ENCODE data around the gene ZSCAN31.
"Not testable (repeated sequence)": the region's sequence is repeated elsewhere in the genome, so short reads cannot be mapped to it uniquely, and the experiment has no call there.

The ZSCAN31 gene

GRCh38 chr6:28326371-28326948, 9.5 kb downstream of the ZSCAN31 start:
- TF ChIP-seq ELF4 (IDR thresholded peaks at IDR 0.05) (no peak), L3MBTL2 (conservative IDR thresholded peaks at IDR 0.05) (no peak), PKNOX1 (IDR thresholded peaks at IDR 0.05) (no peak), FOXA1 (IDR thresholded peaks at IDR 0.05) (no peak), LEF1 (IDR thresholded peaks at IDR 0.05; ENCODE audit: borderline replicate concordance) (no peak), NFRKB (IDR thresholded peaks at IDR 0.05) (no peak), TARDBP (IDR thresholded peaks at IDR 0.05) (no peak), SP1 (IDR thresholded peaks at IDR 0.05) (no peak), HDGF (IDR thresholded peaks at IDR 0.05; ENCODE audit: borderline replicate concordance) (no peak), FOXM1 (IDR thresholded peaks at IDR 0.05; ENCODE audit: borderline replicate concordance) (no peak), BHLHE40 (IDR thresholded peaks at IDR 0.05; ENCODE audit: borderline replicate concordance) (no peak), ZNF384 (IDR thresholded peaks at IDR 0.05) (no peak), CTBP1 (IDR thresholded peaks at IDR 0.05; ENCODE audit: borderline replicate concordance) (no peak), FOXK2 (IDR thresholded peaks at IDR 0.05) (no peak), SUZ12 (IDR thresholded peaks at IDR 0.05) (no peak)
- CTCF ChIA-PET = no interaction called here
- DNase-seq (ENCODE audit: extremely low spot score) = no peak
- POLR2A ChIA-PET = no interaction called here

GRCh38 chr6:28323813-28324424, 12.0 kb downstream of the ZSCAN31 start:
- POLR2A ChIA-PET = interaction anchor here (1.3 kb wide), 1 partner anchor 12 kb away, joined by 4 read pairs; the partner anchor contains the start of gene ZSCAN31
- CTCF ChIA-PET = no interaction called here
- DNase-seq (ENCODE audit: extremely low spot score) = no peak
- TF ChIP-seq FOXA1 (IDR thresholded peaks at IDR 0.05) (no peak), SP1 (IDR thresholded peaks at IDR 0.05) (no peak), HDGF (IDR thresholded peaks at IDR 0.05; ENCODE audit: borderline replicate concordance) (no peak), FOXM1 (IDR thresholded peaks at IDR 0.05; ENCODE audit: borderline replicate concordance) (no peak), L3MBTL2 (conservative IDR thresholded peaks at IDR 0.05) (no peak), LEF1 (IDR thresholded peaks at IDR 0.05; ENCODE audit: borderline replicate concordance) (no peak), TARDBP (IDR thresholded peaks at IDR 0.05) (no peak), NFRKB (IDR thresholded peaks at IDR 0.05) (no peak), ARNT (IDR thresholded peaks at IDR 0.05) (no peak)

- TF ChIP-seq ELF4 (IDR thresholded peaks at IDR 0.05) (no peak), FOXM1 (IDR thresholded peaks at IDR 0.05; ENCODE audit: borderline replicate concordance) (no peak), NFRKB (IDR thresholded peaks at IDR 0.05) (no peak), SUZ12 (IDR thresholded peaks at IDR 0.05) (no peak), SP1 (IDR thresholded peaks at IDR 0.05) (no peak), HDGF (IDR thresholded peaks at IDR 0.05; ENCODE audit: borderline replicate concordance) (no peak), LEF1 (IDR thresholded peaks at IDR 0.05; ENCODE audit: borderline replicate concordance) (no peak), PKNOX1 (IDR thresholded peaks at IDR 0.05) (no peak), FOXA1 (IDR thresholded peaks at IDR 0.05) (no peak), ARNT (IDR thresholded peaks at IDR 0.05) (no peak), TARDBP (IDR thresholded peaks at IDR 0.05) (no peak), L3MBTL2 (conservative IDR thresholded peaks at IDR 0.05) (no peak), BHLHE40 (IDR thresholded peaks at IDR 0.05; ENCODE audit: borderline replicate concordance) (no peak), CTBP1 (IDR thresholded peaks at IDR 0.05; ENCODE audit: borderline replicate concordance) (no peak), ZNF384 (IDR thresholded peaks at IDR 0.05) (no peak), FOXK2 (IDR thresholded peaks at IDR 0.05) (no peak)
- DNase-seq (ENCODE audit: extremely low spot score) = no peak
- CTCF ChIA-PET = no interaction called here
- POLR2A ChIA-PET = no interaction called here
Observed at GRCh38 chr6:28322661-28323060, 13.3 kb downstream of the ZSCAN31 start.

GRCh38 chr6:28317866-28318265, 18.1 kb downstream of the ZSCAN31 start:
- CTCF ChIA-PET; DNase-seq (ENCODE audit: extremely low spot score): not testable (repeated sequence)
- POLR2A ChIA-PET = interaction anchor here (0.8 kb wide), 1 partner anchor 19 kb away, joined by 3 read pairs; the partner anchor contains the start of gene ZSCAN31

GRCh38 chr6:28315628-28316027, 20.3 kb downstream of the ZSCAN31 start:
- no peak for TF ChIP-seq FOXM1 (IDR thresholded peaks at IDR 0.05; ENCODE audit: borderline replicate concordance)
- no peak for TF ChIP-seq FOXA1 (IDR thresholded peaks at IDR 0.05)
- TF ChIP-seq FOXK2 (IDR thresholded peaks at IDR 0.05) = no peak
- no peak for TF ChIP-seq SP1 (IDR thresholded peaks at IDR 0.05)
- TF ChIP-seq PKNOX1 (IDR thresholded peaks at IDR 0.05) = no peak
- CTCF ChIA-PET = no interaction called here
- no peak for DNase-seq (ENCODE audit: extremely low spot score)
- POLR2A ChIA-PET = no interaction called here

GRCh38 chr6:28312939-28313338, 23.0 kb downstream of the ZSCAN31 start:
- DNase-seq (ENCODE audit: extremely low spot score) = no peak
- POLR2A ChIA-PET = interaction anchor here (1.0 kb wide), 1 partner anchor 23 kb away, joined by 3 read pairs; the partner anchor contains the start of gene ZSCAN31
- TF ChIP-seq ELF4 (IDR thresholded peaks at IDR 0.05) = no peak
- no peak for TF ChIP-seq L3MBTL2 (conservative IDR thresholded peaks at IDR 0.05)
- TF ChIP-seq PKNOX1 (IDR thresholded peaks at IDR 0.05) = no peak
- no peak for TF ChIP-seq CTBP1 (IDR thresholded peaks at IDR 0.05; ENCODE audit: borderline replicate concordance)
- no peak for TF ChIP-seq HDGF (IDR thresholded peaks at IDR 0.05; ENCODE audit: borderline replicate concordance)
- no peak for TF ChIP-seq ARNT (IDR thresholded peaks at IDR 0.05)
- TF ChIP-seq SUZ12 (IDR thresholded peaks at IDR 0.05) = no peak
- TF ChIP-seq SP1 (IDR thresholded peaks at IDR 0.05) = no peak
- no peak for TF ChIP-seq NFRKB (IDR thresholded peaks at IDR 0.05)
- TF ChIP-seq FOXA1 (IDR thresholded peaks at IDR 0.05) = no peak
- no peak for TF ChIP-seq ZNF384 (IDR thresholded peaks at IDR 0.05)
- TF ChIP-seq TARDBP (IDR thresholded peaks at IDR 0.05) = no peak
- TF ChIP-seq BHLHE40 (IDR thresholded peaks at IDR 0.05; ENCODE audit: borderline replicate concordance) = no peak
- TF ChIP-seq LEF1 (IDR thresholded peaks at IDR 0.05; ENCODE audit: borderline replicate concordance) = no peak
- CTCF ChIA-PET = no interaction called here

Data from HEK293T (cell line).